HFFc6 (cell line): ENCODE measurements around the gene TENM4. TPM values are rescaled to one million over a fixed set of nuclear protein-coding genes. Genes with fewer than 3 reads are reported as not detected.

Experiments used
- DNase-seq: peaks from one replicate; pipeline ENCODE4 v3.0.0-alpha.2; 2018
- H3K27ac Mint-ChIP-seq: 2 replicates; pipeline ENCODE4 v1.8.0; 2020; ENCODE audit warnings: mild to moderate bottlenecking, mixed read lengths
- H3K27me3 Mint-ChIP-seq: 2 replicates; pipeline ENCODE4 v1.8.0; 2021; ENCODE audit warnings: mild to moderate bottlenecking, moderate library complexity, mixed read lengths; ENCODE audit not compliant: insufficient read depth
- H3K36me3 Mint-ChIP-seq: 2 replicates; pipeline ENCODE4 v1.8.0; 2021; ENCODE audit warnings: low read depth, mixed read lengths
- H3K4me1 Mint-ChIP-seq: 2 replicates; pipeline ENCODE4 v1.8.0; 2020; ENCODE audit warnings: low read depth, mixed read lengths
- H3K4me3 Mint-ChIP-seq: 2 replicates; pipeline ENCODE4 v1.8.0; 2020; ENCODE audit warnings: mild to moderate bottlenecking, moderate library complexity, mixed read lengths
- H3K9me3 Mint-ChIP-seq: 2 replicates; pipeline ENCODE4 v1.8.0; 2020; ENCODE audit warnings: mild to moderate bottlenecking, mixed read lengths
- total RNA-seq, 6 experiments: library from RNA; stranded (reverse); fragmentation: NEBNext Ultra II Directional; extraction: Animal tissue kit (Norgen Biotek cat#: 25700); gene quantifications; 2 replicates in 1 of 6; 3 replicates in 5 of 6; pipeline ENCODE4 v1.2.3, GENCODE V29; 2021
- TF ChIP-seq, protein P1 (sequence below): fragments of 200-600 bp; sonication (generic); IDR thresholded peaks from 2 replicates; pipeline ENCODE4 v1.5.0; 2021; ENCODE audit warnings: antibody characterized with exemption, mild to moderate bottlenecking

Gene TENM4
- total RNA-seq, 6 experiments from 2014 or later: 20.9 to 45.5 (median 26.5) TPM

DNA sequence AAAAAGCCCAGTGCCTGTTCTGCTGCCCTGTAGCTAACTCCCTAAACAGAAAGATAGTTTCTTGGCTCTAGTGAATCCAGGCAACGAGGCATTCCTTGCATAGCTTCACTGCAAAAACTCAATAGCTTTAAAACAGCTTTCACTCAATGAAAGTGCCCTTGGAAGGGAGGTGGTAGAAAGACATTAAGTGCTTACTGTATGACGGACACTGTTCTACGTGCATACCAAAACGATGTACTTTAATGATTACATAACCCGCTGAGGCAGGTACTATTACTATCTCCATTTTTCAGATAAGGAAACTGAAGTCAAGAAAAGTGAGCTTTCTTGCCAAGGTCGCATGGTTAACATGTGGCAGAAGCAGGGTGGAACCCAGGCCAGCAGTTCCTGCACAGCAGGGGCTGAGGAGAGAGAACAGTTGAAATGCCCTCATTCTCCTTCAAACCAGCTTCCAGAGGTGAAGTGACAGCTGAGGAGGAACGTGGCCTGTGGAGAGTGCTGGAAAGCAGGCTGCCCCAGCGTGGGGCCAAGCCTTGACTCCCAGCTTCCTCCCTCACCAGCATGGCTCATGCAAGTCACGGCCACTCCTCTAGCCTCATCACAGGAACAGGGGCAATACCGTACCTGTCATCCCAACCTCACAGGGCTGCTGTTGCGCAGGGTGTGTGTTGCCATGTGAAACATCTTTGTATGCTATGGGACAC, 638.6 kb downstream of the TENM4 start:
- Mint-ChIP-seq H3K36me3 (no peaks in the 10 kb centered on the region), H3K9me3 (no peaks in the 10 kb centered on the region), H3K27ac (peak overlapping the region; percentile 97), H3K4me1 (peaks cover 65% of the 10 kb centered on the region), H3K27me3 (no peaks in the 10 kb centered on the region; the same call in 1 of the 2 replicates), H3K4me3 (peak overlapping the region; percentile 30; the same call in 1 of the 2 replicates)
- DNase-seq: no peak
- TF ChIP-seq, protein P1, sequence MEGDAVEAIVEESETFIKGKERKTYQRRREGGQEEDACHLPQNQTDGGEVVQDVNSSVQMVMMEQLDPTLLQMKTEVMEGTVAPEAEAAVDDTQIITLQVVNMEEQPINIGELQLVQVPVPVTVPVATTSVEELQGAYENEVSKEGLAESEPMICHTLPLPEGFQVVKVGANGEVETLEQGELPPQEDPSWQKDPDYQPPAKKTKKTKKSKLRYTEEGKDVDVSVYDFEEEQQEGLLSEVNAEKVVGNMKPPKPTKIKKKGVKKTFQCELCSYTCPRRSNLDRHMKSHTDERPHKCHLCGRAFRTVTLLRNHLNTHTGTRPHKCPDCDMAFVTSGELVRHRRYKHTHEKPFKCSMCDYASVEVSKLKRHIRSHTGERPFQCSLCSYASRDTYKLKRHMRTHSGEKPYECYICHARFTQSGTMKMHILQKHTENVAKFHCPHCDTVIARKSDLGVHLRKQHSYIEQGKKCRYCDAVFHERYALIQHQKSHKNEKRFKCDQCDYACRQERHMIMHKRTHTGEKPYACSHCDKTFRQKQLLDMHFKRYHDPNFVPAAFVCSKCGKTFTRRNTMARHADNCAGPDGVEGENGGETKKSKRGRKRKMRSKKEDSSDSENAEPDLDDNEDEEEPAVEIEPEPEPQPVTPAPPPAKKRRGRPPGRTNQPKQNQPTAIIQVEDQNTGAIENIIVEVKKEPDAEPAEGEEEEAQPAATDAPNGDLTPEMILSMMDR: no peak

DNA sequence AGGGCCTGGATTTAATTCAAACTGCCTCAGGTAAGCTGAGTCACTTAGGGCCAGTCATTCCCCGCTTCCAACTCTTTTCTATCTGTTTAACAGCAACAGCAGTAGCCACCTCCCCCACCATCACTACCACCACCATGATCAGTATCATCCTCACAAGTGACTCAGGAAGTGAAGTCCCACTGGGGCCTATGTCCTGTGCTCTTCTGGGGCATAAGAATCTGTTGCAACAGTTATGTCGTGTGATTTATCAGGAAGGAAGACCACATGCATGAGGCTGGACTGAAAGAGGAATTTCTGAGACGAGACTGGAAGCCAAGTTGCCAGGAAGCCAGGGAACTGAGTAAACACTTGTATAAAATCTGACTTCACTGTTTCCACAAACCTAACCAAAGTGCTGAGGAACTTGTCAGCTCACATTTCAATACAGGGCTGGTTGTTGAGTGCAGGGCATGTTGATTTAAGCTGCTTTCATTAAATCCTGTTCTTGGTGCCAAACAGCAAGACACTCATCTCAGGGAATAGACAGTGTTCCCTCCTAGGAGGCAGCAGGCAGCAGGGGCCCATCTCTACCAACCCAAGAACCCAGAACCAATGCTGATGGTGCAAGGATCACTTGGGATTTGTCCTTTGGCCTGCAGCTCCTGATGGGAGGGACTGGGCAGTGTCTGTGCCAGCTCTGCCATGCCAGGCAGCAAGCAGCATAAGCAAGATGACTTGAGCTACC, 639.5 kb downstream of the TENM4 start:
- TF ChIP-seq, protein P1: no peak
- Mint-ChIP-seq H3K27me3 (no peaks in the 10 kb centered on the region; the same call in 1 of the 2 replicates), H3K9me3 (no peaks in the 10 kb centered on the region), H3K36me3 (peaks cover 6% of the 10 kb centered on the region), H3K4me3 (peak overlapping the region; percentile 30), H3K27ac (peak overlapping the region; percentile 97), H3K4me1 (peaks cover 72% of the 10 kb centered on the region)
- peak; percentile 95 for DNase-seq

DNA sequence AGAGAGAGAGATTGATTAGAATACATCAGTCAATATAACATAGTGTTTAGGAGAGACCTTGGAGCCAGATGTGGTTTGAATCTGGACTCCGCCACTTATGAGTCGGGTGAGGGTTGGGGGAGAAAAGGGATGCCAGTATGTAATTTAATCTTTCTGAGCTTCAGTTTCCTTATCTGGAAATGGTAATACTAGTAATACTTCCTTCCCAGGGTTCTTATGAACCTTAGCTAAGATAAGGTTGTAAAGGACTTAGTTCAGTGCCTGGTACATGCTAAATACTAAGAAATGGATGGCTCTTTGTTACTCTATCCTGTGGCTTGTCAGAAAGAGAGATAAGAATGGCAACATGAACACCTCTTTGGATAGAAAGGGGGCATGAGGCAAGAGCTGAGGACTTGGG, 640.1 kb downstream of the TENM4 start:
- TF ChIP-seq, protein P1: no peak
- Mint-ChIP-seq H3K27ac (peak overlapping the region; percentile 97), H3K27me3 (no peaks in the 10 kb centered on the region; the same call in 1 of the 2 replicates), H3K36me3 (peaks cover 6% of the 10 kb centered on the region), H3K4me1 (peaks cover 72% of the 10 kb centered on the region), H3K4me3 (peak overlapping the region; percentile 30; the same call in 1 of the 2 replicates), H3K9me3 (no peaks in the 10 kb centered on the region)
- DNase-seq: no peak

DNA sequence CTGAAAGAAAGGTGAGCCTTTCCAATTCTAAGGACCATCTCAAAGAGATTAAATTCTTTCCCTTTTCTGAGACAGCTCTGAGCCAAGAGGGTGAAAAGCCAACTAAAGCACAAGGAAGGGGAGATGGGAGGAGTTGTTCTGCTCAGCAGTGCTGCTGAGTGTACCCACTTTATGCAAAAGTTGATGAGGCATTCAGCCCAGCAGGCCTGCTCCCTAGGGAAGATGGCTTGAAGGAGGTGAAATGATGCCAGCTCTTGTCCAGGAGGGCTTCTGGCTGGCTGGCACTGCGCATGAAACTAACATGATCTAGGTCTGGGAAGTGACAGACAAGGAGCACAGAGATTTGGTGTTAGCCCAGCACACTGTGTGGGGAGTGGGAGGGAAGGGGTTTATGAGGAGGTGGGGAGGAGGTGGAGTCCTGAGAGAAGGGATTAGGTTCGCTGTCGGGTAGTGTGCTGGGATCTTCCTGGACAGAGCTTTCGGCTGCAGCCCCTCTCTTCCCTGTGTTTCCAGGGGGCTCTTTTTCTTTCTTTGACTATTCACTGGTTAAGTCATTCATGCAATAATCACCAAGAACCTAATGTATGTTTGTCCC, 640.6 kb downstream of the TENM4 start:
- TF ChIP-seq, protein P1: no peak
- Mint-ChIP-seq H3K27ac (peak overlapping the region; percentile 97), H3K4me1 (peaks cover 78% of the 10 kb centered on the region), H3K36me3 (peaks cover 6% of the 10 kb centered on the region), H3K27me3 (no peaks in the 10 kb centered on the region; the same call in 1 of the 2 replicates), H3K4me3 (no peak overlapping the region), H3K9me3 (no peaks in the 10 kb centered on the region)
- no peak for DNase-seq

DNA sequence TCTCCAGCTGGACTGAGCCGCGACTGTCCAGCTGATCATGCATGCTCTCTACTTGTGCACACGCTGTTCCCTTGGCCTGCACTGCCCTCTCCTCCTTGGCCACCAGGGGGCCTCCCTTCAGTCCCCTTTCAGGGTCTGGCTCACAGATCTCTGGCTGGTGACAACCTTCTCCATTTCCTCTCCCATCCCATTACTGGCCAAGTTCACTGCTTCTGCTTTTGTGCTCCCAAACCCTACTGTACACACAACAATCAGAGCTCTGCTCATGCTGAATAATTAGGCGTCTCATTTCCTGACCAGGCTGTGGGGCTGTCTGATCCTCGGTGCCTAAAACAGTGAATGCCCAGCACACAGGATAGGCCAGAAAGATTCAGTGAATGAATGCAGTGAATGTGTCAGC, 642.2 kb downstream of the TENM4 start:
- Mint-ChIP-seq H3K4me3 (no peak overlapping the region; the same call in 1 of the 2 replicates), H3K27me3 (peaks cover 2% of the 10 kb centered on the region), H3K9me3 (no peaks in the 10 kb centered on the region), H3K4me1 (peaks cover 91% of the 10 kb centered on the region), H3K36me3 (peaks cover 19% of the 10 kb centered on the region), H3K27ac (peak overlapping the region; percentile 89)
- DNase-seq: no peak
- TF ChIP-seq, protein P1: peak; percentile 95
